HG02763 (cell line): ENCODE results near the gene TAF9B.
"Not testable (repeated sequence)": the region's sequence is repeated elsewhere in the genome, so short reads cannot be mapped to it uniquely, and the experiment has no call there.

Experiments used
- ATAC-seq: cut with Tn5 transposase; IDR thresholded peaks from one replicate; pipeline ENCODE4 v1.9.1; 2021; ENCODE audit warnings: mild to moderate bottlenecking, moderate library complexity; ENCODE audit not compliant: unreplicated experiment

Gene TAF9B, protein sequence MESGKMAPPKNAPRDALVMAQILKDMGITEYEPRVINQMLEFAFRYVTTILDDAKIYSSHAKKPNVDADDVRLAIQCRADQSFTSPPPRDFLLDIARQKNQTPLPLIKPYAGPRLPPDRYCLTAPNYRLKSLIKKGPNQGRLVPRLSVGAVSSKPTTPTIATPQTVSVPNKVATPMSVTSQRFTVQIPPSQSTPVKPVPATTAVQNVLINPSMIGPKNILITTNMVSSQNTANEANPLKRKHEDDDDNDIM

DNA sequence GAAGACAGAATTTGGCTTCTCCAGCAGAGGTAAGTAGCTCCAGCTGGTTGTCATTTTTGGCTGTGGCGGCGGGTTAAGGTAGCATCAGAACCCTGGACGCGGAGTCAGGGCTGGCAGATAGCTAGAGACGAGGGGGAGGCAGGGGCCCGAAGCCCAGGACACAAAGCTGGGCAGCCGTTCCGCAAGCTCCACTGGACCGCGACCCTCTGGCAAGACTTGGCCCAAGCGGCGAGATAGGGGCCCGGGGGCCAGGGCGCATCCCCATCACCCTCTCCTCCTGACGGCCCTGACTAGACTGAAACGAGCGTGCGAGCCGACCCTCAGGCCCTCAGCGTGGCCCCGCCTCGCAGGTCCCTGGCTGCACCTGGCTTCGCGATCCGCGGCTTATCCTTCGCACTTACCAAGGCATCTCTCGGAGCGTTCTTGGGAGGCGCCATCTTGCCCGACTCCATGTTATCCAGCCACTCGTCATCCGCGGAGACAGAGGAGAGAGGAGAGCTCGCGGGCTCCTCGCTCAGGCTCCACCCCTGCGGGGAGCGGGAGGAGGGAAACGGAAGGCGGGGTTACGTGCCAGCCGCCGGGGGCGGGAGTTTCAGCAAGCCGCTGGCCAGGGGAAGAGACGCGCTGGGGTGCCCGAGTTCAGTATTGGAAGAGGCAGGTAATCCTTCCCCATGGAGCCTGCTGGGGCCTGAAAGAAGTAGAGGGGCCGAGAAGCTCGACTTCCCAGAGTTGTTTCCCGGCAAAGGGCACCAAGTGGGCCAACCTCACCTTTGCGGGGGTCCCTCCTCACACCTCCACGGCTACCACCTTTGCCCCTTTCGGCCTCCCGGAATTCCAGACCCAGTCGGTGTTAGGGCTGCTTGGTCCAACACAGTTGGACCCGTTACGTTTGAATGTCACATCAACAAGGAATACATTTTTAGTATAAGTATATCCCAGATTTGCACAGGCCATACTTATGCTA, at the start of gene TAF9B:
Gene TAF9B, minus strand, starts transcription at position 491 of the 964 bp plus-strand sequence. Its CDS starts 39 bp downstream, at position 452.
- peak; percentile 89 for ATAC-seq

DNA sequence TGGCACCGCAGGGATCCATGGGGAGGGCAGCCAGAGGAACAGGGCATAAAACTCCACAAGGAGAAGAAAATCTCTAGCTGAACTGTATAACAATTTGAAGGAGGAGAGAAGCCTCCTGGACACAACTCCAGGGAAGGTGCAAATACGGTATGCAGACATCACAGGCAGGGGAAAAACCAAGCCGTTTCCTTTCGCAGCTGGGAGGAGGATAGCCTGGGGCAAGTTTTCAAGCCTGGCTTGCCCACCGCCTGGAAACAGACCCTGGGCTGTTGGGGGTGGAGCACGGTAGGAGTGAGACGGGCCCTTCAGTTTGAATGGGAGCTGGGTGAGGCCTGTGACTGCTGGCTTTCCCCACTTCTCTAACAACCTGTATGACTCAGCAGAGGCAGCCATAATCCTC, 43.4 kb upstream of the TAF9B start:
- ATAC-seq: no peak

DNA sequence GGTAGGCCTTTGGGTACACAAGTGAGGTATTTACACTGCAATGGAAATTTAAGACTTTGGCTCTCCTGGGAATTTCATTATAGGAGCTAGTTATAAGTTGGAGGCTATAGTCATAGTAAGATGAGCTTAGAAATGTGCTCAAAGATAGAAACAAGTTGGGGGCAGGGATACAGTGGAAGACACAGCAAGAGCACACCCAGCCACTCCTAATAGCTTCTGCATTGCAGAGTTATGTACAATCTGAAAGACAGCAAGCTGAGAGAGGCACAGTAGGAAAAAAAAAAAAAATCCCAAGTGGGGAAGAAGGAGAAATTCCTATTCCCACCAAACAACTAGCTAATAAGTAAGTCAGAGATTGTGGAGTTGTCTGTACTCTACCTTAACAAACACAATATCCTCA, 41.9 kb upstream of the TAF9B start:
- no peak for ATAC-seq

DNA sequence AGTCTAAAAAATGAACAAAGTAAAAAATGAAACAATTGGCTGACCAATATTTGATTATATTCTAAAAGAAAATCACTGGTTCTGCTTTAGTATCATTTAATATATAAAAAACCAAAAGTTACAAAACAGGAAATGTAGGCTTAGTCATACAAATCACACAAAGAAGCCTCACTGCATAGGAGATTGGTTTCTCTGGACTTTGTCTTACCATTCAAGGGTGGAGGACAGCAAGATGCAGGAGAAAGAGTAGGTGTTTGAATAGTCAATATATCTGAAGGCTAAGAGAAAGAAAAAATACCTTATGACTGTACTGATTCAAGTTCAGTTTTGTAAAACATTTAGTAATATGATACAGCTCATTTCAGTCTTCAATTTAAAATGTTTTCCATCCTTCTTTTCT, 28.6 kb upstream of the TAF9B start:
- no peak for ATAC-seq

DNA sequence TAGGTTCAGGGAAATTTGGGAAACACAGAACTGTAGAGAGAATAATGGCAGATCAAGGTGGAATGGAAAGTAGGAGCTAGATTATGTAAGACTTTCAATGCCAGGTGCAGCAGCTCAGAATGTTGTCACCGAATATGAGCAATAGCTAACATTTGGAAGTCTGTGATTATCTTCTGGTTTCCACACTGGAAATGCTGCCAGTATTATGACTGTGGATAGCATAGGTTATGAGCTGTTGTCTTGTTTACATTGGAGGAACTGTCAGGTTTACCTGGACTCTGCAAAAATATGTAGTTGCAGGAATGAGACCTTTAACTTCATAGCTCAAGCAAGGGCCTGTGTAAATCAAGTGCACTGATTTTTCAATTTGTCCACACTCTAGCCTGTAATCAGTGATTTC, 26.0 kb upstream of the TAF9B start:
- no peak for ATAC-seq

DNA sequence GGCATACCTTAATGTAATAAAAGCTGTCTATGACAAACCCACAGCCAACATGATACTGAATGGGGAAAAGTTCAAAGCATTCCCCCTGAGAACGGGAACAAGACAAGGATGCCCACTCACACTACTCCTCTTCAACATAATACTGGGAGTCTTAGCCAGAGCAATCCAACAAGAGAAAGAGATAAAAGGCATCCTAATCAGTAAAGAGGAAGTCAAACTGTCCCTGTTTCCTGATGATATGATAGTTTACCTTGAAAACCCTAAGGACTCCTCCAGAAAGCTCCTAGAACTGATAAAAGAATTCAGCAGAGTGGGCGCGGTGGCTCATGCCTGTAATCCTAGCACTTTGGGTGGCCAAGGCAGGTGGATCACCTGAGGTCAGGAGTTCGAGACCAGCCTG, 23.7 kb upstream of the TAF9B start:
- not testable (repeated sequence) for ATAC-seq

DNA sequence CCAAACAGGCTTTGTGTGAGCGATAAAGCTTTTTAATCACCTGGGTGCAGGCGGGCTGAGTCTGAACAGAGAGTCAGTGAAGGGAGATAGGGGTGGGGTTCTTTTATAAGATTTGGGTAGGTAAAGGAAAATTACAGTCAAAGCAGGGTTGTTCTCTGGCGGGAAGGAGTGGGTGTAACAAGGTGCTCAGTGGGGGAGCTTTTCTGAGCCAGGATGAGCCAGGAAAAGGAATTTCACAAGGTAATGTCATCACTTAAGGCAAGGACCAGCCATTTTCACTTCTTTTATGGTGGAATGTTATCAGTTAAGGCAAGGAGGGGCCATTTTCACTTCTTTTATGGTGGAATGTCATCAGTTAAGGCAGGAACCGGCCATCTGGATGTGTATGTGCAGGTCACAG, 21.3 kb upstream of the TAF9B start:
- not testable (repeated sequence) for ATAC-seq

DNA sequence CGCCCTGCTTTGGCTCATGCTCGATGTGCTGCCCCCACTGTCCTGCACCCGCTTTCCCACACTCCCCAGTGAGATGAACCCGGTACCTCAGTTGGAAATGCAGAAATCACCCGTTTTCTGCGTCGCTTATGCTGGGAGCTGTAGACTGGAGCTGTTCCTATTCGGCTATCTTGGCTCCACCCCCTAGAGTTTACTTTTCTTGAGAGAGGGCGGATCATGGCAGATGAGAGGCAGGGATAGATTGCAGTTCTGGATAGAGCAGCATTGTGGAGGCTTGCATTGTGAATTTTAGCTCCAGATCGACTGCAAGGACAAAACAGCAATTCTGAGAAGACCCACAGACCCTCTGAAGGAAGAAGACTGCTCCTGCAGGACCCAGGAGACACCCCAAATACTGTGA, 18.4 kb upstream of the TAF9B start:
- ATAC-seq: not testable (repeated sequence)

DNA sequence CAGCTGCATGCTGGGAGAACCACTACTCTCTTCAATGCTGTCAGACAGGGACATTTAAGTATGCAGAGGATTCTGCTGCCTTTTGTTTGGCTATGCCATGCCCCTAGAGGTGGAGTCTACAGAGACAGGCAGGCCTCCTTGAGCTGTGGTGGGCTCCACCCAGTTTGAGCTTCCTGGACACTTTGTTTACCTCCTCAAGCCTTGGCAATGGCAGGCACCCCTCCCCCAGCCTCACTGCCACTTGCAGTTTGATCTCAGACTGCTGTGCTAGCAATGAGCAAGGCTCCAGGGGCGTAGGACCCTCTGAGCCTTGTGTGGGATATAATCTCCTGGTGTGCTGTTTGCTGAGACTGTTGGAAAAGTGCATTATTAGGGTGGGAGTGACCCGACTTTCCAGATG, 17.9 kb upstream of the TAF9B start:
- not testable (repeated sequence) for ATAC-seq

DNA sequence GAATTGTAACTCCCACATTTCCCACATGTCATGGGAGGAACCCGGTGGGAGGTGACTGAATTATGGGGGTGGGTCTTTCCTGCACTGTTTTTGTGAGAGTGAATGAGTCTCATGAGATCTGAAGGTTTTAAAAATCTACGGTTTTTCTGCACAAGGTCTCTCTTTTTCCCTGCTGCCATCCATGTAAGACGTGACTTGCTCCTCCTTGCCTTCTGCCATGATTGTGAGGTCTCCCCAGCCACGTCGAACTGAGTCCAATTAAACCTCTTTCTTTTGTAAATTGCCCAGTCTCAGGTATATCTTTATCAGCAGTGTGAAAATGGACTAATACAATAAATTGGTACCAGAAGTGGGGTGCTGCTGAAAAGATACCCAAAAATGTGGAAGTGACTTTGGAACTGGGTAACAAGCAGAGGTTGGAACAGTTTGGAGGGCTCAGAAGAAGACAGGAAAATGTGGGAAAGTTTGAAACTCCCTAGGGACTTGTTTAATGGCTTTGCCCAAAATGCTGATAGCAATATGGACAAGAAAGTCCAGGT, 7.6 kb upstream of the TAF9B start:
- ATAC-seq: not testable (repeated sequence)

DNA sequence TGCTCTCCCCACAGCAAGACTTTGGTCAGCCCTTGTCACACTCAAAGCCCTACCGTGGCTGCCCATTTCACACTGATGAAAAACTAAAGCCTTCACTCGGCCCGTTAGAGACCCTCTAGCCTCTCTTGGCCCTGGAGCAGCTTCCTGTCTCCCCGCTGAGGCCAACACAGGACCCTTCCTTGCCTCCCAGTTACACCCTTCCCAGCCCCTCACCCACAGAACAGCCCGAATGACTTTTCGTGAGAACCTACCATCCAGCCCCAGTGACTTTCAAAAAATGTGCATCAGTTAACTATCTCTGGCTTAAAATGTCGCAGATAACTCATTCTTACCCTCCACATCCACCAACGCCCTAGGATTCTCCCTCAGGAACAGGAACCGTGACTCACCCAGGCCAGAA, 756 bp upstream of the TAF9B start:
- no peak for ATAC-seq

DNA sequence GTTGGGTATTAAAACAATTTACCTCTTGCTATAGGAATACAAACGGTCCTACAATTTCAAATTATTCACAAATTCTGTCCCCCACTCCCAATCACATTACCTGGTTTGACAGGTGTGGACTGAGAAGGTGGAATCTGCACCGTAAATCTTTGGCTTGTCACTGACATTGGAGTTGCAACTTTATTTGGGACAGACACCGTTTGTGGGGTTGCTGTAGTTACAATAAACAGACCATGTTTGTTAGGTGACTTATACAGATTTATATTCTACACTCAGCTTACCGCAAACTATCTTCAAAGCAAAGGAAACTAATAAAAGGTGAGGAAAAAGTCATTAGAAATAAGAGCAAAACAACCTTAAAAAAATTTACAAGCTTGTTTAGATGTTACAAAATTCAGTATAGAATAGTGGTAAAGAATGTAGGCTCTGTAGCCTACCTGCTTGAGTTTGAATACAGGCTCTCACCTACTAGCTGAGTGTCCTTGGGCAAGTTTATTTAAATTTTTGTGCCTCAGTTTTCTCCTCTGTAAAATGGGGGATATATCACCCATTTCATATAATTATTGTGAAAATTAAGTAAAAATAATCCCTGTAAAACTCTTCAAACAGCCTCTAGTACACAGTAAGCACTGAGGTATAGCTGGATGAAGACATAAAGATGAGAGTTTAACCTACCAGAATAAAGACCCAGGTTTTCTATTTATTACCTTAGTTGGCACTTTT, 6.1 kb downstream of the TAF9B start:
- ATAC-seq: no peak

DNA sequence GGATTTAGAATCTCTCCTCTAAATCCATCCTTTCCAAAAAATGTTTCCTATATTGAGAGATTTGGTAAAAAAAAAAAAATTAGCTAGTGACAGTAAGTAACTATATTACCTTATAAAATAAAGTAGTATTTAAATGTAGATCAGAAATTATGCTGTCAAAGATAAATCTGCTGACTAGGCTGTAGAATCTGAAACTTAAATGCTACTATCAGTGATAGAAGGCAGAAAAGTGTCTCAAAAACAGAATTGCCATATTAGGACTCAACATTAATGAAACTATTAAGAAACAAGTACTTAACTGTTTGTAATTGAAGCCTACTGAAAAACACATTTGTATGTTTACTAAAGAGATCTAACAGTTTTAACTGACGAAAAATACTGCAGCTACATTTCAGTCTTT, 8.3 kb downstream of the TAF9B start:
- no peak for ATAC-seq

DNA sequence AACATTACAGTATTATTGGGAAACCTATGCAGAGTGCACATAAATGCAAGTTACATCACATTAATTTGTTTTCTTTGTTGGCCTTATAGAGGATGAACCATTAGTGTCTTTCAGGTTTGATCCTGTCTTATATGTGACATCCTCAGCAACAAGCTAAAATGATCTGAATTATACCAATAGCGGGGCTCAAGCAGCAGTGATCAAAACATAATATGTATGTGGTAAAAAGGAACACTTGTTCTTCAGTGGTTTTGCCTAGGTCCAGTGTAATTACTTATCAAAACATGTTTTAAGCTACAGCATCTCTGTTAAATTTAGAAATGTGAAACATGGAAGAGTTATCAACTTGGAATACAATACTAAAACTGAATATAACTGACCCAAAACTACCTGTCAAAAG, 9.1 kb downstream of the TAF9B start:
- no peak for ATAC-seq

DNA sequence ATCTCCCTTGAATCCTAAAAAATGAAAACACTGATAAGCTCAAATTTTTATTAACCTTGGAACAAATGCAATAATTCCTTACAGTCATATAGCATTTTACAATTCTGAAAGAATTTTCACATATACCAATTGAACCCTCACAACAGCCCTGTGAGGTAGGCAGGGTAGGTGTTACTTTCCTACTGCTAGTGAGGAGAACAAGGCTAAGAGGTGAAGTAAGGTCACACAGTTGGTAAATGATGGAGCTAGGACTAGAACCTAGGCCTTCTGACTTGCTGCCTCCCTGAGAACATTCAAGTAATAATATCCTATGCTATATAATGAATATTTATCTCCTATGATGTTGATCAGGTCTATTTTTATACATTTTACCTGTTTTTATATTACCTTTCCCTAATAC, 9.7 kb downstream of the TAF9B start:
- no peak for ATAC-seq

DNA sequence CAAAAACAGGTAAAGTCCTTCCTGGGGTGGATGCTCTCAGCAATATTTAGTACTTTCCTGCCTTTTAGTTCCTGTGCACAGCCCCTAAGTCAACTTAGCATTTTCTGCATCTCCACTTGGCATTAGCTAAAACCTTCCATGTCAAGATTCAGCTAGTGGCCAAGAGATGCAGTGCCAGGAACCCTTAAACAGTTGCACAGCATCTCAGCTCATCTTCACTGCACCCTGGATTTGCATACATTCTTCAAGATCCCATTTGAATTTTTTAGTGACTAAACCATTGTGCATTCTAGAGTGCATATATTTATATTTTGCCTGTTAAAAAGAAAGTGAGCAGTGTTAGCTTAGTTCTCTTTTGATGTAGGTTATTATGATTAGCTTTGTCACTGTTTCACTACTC, 13.7 kb downstream of the TAF9B start:
- ATAC-seq: not testable (repeated sequence)

DNA sequence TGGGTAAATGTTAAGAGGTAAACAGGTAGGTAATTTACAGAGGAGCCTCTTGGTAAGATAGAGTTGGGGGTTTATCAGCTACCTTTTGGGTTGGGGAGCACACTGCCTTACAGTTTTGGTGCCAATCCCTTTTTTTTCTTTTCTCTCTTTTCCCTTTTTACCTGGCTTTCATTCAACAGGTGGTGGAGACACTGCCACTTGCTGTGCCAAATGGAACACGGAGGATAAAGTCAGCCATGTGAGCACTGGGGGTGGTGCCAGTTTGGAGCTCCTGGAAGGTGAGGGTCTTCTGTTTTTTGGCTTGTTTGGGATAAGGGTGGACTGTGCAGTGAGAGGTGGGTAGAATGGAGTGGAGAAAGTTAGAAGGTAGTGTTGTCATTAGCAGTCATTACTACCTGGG, 14.3 kb downstream of the TAF9B start:
- ATAC-seq: no peak

DNA sequence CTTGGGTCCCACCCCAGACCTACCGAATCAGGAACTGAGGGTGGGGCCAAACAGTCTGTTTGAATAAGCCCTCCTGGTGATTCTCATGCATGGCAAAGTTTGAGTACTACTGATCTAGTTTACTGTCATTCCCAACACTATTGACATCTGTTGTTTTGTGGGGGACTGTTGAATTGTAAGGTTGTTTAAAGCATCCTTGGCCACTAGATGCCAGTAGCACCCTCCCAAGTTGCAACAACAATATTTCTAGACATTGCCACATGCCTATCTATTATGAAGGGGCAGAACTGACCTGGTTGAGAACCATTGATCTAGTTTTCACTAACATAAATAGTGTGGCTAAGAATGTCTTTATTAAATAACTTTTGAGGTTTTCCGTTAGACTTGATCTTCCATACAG, 15.1 kb downstream of the TAF9B start:
- no peak for ATAC-seq

DNA sequence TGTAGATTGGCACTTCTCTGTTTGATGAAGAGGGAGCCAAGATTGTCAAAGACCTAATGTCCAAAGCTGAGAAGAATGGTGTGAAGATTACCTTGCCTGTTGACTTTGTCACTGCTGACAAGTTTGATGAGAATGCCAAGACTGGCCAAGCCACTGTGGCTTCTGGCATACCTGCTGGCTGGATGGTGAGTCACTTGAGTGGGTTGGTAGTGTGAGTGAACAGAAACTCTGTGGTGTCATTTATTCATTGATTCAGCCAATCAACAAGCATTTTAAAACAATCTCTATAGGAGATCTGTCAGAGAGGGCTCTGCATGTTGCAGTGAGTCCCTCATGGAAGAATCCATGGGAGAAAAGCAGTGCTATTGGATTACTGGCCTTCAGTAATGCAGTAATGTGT, 16.3 kb downstream of the TAF9B start:
- ATAC-seq: no peak

DNA sequence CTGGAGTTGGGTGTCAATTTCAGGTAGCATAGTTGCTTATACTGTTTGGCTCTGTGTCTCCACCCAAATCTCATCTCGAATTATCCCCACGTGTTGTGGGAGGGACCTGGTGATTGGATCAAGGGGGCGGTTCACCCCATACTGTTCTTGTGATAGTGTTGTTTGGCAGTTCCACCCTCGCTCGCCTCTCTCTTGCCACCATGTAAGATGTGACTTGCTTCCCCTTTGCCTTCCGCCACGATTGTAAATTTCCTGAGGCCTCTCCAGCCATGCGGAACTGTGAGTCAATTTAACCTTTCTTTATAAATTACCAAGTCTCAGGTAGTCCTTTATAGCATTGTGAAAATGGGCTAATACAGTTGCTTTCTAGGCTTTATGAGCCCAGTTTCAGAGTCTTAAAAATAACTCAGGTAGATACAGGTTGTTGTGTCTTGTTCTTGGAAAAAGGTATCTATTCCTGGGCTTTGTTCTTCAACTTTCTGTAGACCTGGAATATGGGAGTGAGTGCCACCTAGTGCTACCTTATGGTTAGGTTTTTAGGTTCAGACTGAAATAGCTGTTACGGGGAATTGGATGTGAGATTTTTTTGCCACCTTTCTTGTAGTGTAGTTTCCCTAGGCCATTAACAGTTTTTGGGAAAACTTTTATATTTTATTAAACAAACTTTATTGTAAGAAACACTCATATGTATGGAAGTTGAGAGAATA, 19.8 kb downstream of the TAF9B start:
- no peak for ATAC-seq

DNA sequence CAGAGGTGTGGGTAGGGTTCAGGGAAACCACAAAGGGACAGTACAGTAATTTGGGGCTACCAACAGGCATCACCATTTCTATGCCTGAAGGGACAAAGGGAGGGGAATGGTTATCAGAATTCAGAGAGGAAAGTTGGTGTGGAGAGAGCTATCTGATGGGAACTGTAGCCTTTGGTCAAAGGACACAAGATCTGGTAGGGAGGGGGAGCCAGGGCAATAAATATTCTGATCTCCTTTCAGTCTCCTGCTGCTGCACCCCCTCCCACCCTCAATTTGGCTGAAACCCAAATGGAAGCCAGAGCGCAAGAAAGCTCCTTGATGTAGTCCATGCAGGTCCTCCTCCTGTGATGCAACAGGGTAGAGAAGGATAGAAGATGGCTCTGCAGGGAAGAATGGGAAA, 20.8 kb downstream of the TAF9B start:
- ATAC-seq: no peak
